Nephron progenitor cell (in vitro differentiated cells): ENCODE results near the gene ROR1.
A peak's percentile ranks its signal among the peaks of the same experiment; 100 is the strongest.
"Not testable (repeated sequence)": the region's sequence is repeated elsewhere in the genome, so short reads cannot be mapped to it uniquely, and the experiment has no call there.

Experiments
- DNase-seq: peaks from one replicate; pipeline ENCODE4 v3.0.0; 2021
- H3K27ac Mint-ChIP-seq: 2 replicates; pipeline ENCODE4 v1.8.0; 2021; ENCODE audit warnings: mild to moderate bottlenecking, moderate library complexity, mixed read lengths
- H3K27me3 Mint-ChIP-seq: 2 replicates; pipeline ENCODE4 v1.8.0; 2021; ENCODE audit warnings: mild to moderate bottlenecking, low read depth, mixed read lengths; ENCODE audit not compliant: poor library complexity
- H3K36me3 Mint-ChIP-seq: 2 replicates; pipeline ENCODE4 v1.8.0; 2021; ENCODE audit warnings: low read depth, mixed read lengths
- H3K4me1 Mint-ChIP-seq: 2 replicates; pipeline ENCODE4 v1.8.0; 2021; ENCODE audit warnings: mixed read lengths
- H3K4me3 Mint-ChIP-seq: 2 replicates; pipeline ENCODE4 v1.8.0; 2021; ENCODE audit warnings: mild to moderate bottlenecking, moderate library complexity, mixed read lengths
- H3K9me3 Mint-ChIP-seq: 2 replicates; pipeline ENCODE4 v1.8.0; 2021; ENCODE audit warnings: mild to moderate bottlenecking, moderate library complexity, mixed read lengths
- CTCF ChIP-seq: fragments of 200-600 bp; sonication (generic); IDR thresholded peaks from 2 replicates; pipeline ENCODE4 v1.5.0; 2021; ENCODE audit warnings: antibody characterized with exemption

Gene ROR1

GRCh38 chr1:63824451-63824850 is 50.6 kb downstream of the ROR1 start:
- no peak overlapping the region for H3K27ac Mint-ChIP-seq
- no peak overlapping the region for H3K4me3 Mint-ChIP-seq
- H3K9me3 Mint-ChIP-seq, result peaks cover 7% of the 10 kb centered on the region

GRCh38 chr1:63825111-63825510 is 51.3 kb downstream of the ROR1 start:
- peaks cover 31% of the 10 kb centered on the region for H3K4me1 Mint-ChIP-seq
- TF ChIP-seq CTCF, result no peak
- H3K9me3 Mint-ChIP-seq, result peaks cover 9% of the 10 kb centered on the region
- H3K36me3 Mint-ChIP-seq, result peaks cover 4% of the 10 kb centered on the region
- no peaks in the 10 kb centered on the region for H3K27me3 Mint-ChIP-seq
- H3K4me3 Mint-ChIP-seq, result no peak overlapping the region
- no peak for DNase-seq
- no peak overlapping the region for H3K27ac Mint-ChIP-seq

More at GRCh38 chr1:63824451-63824850, 50.6 kb downstream of the ROR1 start:
- H3K36me3 Mint-ChIP-seq, result peaks cover 4% of the 10 kb centered on the region
- no peaks in the 10 kb centered on the region for H3K27me3 Mint-ChIP-seq
- no peak for TF ChIP-seq CTCF
- H3K4me1 Mint-ChIP-seq, result peaks cover 30% of the 10 kb centered on the region
- DNase-seq, result no peak

GRCh38 chr1:63826246-63826861 is 52.5 kb downstream of the ROR1 start:
- not testable (repeated sequence) for H3K27ac Mint-ChIP-seq, H3K27me3 Mint-ChIP-seq, DNase-seq, H3K36me3 Mint-ChIP-seq, H3K4me3 Mint-ChIP-seq
- Mint-ChIP-seq H3K4me1 (peaks cover 28% of the 10 kb centered on the region), H3K9me3 (peaks cover 11% of the 10 kb centered on the region)

GRCh38 chr1:63827411-63828321 is 53.8 kb downstream of the ROR1 start:
- Mint-ChIP-seq H3K4me3 (no peak overlapping the region), H3K9me3 (peaks cover 11% of the 10 kb centered on the region), H3K27ac (peak overlapping the region; percentile 58), H3K27me3 (no peaks in the 10 kb centered on the region), H3K36me3 (peaks cover 4% of the 10 kb centered on the region), H3K4me1 (peaks cover 23% of the 10 kb centered on the region)
- no peak for TF ChIP-seq CTCF
- DNase-seq, result no peak

- Mint-ChIP-seq H3K27ac (peak overlapping the region; percentile 16), H3K9me3 (peaks cover 11% of the 10 kb centered on the region), H3K27me3 (no peaks in the 10 kb centered on the region), H3K4me3 (no peak overlapping the region), H3K36me3 (peaks cover 4% of the 10 kb centered on the region), H3K4me1 (peaks cover 29% of the 10 kb centered on the region)
- no peak for TF ChIP-seq CTCF
- DNase-seq, result no peak
Measured at GRCh38 chr1:63828322-63829044, 54.7 kb downstream of the ROR1 start.
